Ectodermal cell (in vitro differentiated cells): ENCODE measurements around the gene HAUS5.

Experiments used
- H3K27ac ChIP-seq: 2 replicates; pipeline ENCODE4 v1.7.0; 2013; ENCODE audit warnings: mild to moderate bottlenecking, low read depth, low read length; ENCODE audit not compliant: insufficient read depth, poor library complexity, severe bottlenecking
- H3K27me3 ChIP-seq: 2 replicates; pipeline ENCODE4 v1.7.0; 2013; ENCODE audit warnings: mild to moderate bottlenecking, low read length; ENCODE audit not compliant: insufficient read depth, control insufficient read depth, poor library complexity, severe bottlenecking
- H3K36me3 ChIP-seq: one replicate; pipeline ENCODE4 v1.7.0; 2013; ENCODE audit warnings: low read length; ENCODE audit not compliant: control insufficient read depth, insufficient read depth
- H3K4me1 ChIP-seq: one replicate; pipeline ENCODE4 v1.7.0; 2013; ENCODE audit warnings: low read length; ENCODE audit not compliant: control insufficient read depth, insufficient read depth
- H3K4me3 ChIP-seq: 2 replicates; pipeline ENCODE4 v1.7.0; 2013; ENCODE audit warnings: low read depth, low read length, control low read depth; ENCODE audit not compliant: insufficient read depth
- H3K9me3 ChIP-seq: 2 replicates; pipeline ENCODE4 v1.7.0; 2013; ENCODE audit warnings: mild to moderate bottlenecking, low read length, moderate library complexity; ENCODE audit not compliant: control insufficient read depth
- WGBS, 2 experiments: methylation state at CpG; one replicate each; pipeline ENCODE4 v1.1.7; 2013; ENCODE audit warnings: missing lambda C conversion rate in 2 of 2; 5-methylcytosine and 5-hydroxymethylcytosine counted together

Gene HAUS5

GRCh38 chr19:35669974-35670373 lies 57.4 kb downstream of the HAUS5 start:
- Histone ChIP-seq H3K4me3 (no peak overlapping the region), H3K27ac (no peak overlapping the region), H3K27me3 (peaks cover 35% of the 10 kb centered on the region), H3K4me1 (no peaks in the 10 kb centered on the region), H3K9me3 (no peaks in the 10 kb centered on the region), H3K36me3 (no peaks in the 10 kb centered on the region)
- 69 to 70% methylated on average over 4 of the region's 4 CpGs for WGBS, 2 experiments

GRCh38 chr19:35670686-35671085 lies 58.2 kb downstream of the HAUS5 start:
- Histone ChIP-seq H3K36me3 (no peaks in the 10 kb centered on the region), H3K4me3 (no peak overlapping the region), H3K27ac (no peak overlapping the region), H3K9me3 (no peaks in the 10 kb centered on the region), H3K4me1 (no peaks in the 10 kb centered on the region), H3K27me3 (peaks cover 37% of the 10 kb centered on the region)
- WGBS, 2 experiments = 88 to 93% methylated on average over 1 of the region's 1 CpG

GRCh38 chr19:35671818-35672217 lies 59.3 kb downstream of the HAUS5 start:
- Histone ChIP-seq H3K36me3 (no peaks in the 10 kb centered on the region), H3K27me3 (peaks cover 40% of the 10 kb centered on the region), H3K27ac (no peak overlapping the region), H3K9me3 (no peaks in the 10 kb centered on the region), H3K4me3 (no peak overlapping the region), H3K4me1 (no peaks in the 10 kb centered on the region)
- WGBS, 2 experiments = 75 to 81% methylated on average over 3 of the region's 3 CpGs

GRCh38 chr19:35673121-35673804 lies 60.7 kb downstream of the HAUS5 start:
- Histone ChIP-seq H3K36me3 (no peaks in the 10 kb centered on the region), H3K4me3 (peak overlapping the region; percentile 42), H3K9me3 (no peaks in the 10 kb centered on the region), H3K27ac (no peak overlapping the region), H3K4me1 (no peaks in the 10 kb centered on the region), H3K27me3 (peaks cover 40% of the 10 kb centered on the region)
- 3 to 6% methylated on average over 38 to 39 of the region's 39 CpGs for WGBS, 2 experiments
